Measurements from ENCODE around the gene SPIRE1. TPM values are rescaled to one million over a fixed set of nuclear protein-coding genes. Genes with fewer than 3 reads are reported as not detected.

The SPIRE1 gene
- total RNA-seq, 1 donor from 2014 or later: 16.9 TPM

GRCh38 chr18:12441475-12442034 is 216.4 kb downstream of the SPIRE1 start:
- Histone ChIP-seq H3K27ac (no peak overlapping the region), H3K36me3 (peaks cover 21 to 56% of the 10 kb centered on the region in 2 donors), H3K27me3 (no peaks in the 10 kb centered on the region), H3K4me1 (no peaks in the 10 kb centered on the region), H3K9me3 (peaks cover 6 to 22% of the 10 kb centered on the region in 2 donors), H3K4me3 (no peak overlapping the region)
- intact Hi-C loops (cut with DNase I): no loop called here
- DNase-seq (ENCODE audit: low spot score in 2 of 2): no peak
- TF ChIP-seq CTCF (IDR thresholded peaks at IDR 0.05): no peak

- peaks cover 0 to 6% of the 10 kb centered on the region in 2 donors for H3K9me3 ChIP-seq
- intact Hi-C loops (cut with DNase I): no loop called here
- H3K4me1 ChIP-seq: no peaks in the 10 kb centered on the region
- peaks cover 16 to 39% of the 10 kb centered on the region in 2 donors for H3K36me3 ChIP-seq
- no peak for TF ChIP-seq CTCF (IDR thresholded peaks at IDR 0.05)
- no peaks in the 10 kb centered on the region for H3K27me3 ChIP-seq
- DNase-seq (ENCODE audit: low spot score in 2 of 2): no peak
- H3K4me3 ChIP-seq: no peak overlapping the region
- no peak overlapping the region for H3K27ac ChIP-seq
These were observed 219.7 kb downstream of the SPIRE1 start for GRCh38 chr18:12438257-12438656.

- no peak overlapping the region for H3K27ac ChIP-seq
- H3K27me3 ChIP-seq: no peaks in the 10 kb centered on the region
- no peaks in the 10 kb centered on the region for H3K4me1 ChIP-seq
- no peaks in the 10 kb centered on the region for H3K9me3 ChIP-seq
- no peak for TF ChIP-seq CTCF (IDR thresholded peaks at IDR 0.05)
- peaks cover 35 to 48% of the 10 kb centered on the region in 2 donors for H3K36me3 ChIP-seq
- DNase-seq (ENCODE audit: low spot score in 2 of 2): no peak
- H3K4me3 ChIP-seq: no peak overlapping the region
- intact Hi-C loops (cut with DNase I): no loop called here
These were observed 222.0 kb downstream of the SPIRE1 start for GRCh38 chr18:12435867-12436266.

GRCh38 chr18:12434541-12434929 is 223.4 kb downstream of the SPIRE1 start:
- H3K36me3 ChIP-seq: peaks cover 36 to 48% of the 10 kb centered on the region in 2 donors
- no peak overlapping the region for H3K27ac ChIP-seq
- H3K4me3 ChIP-seq: no peak overlapping the region
- intact Hi-C loops (cut with DNase I): no loop called here
- no peaks in the 10 kb centered on the region for H3K9me3 ChIP-seq
- no peaks in the 10 kb centered on the region for H3K4me1 ChIP-seq
- no peak for DNase-seq (ENCODE audit: low spot score in 2 of 2)
- no peak for TF ChIP-seq CTCF (IDR thresholded peaks at IDR 0.05)
- H3K27me3 ChIP-seq: no peaks in the 10 kb centered on the region

GRCh38 chr18:12433829-12434540 is 223.9 kb downstream of the SPIRE1 start:
- intact Hi-C loops (cut with DNase I): no loop called here
- Histone ChIP-seq H3K9me3 (no peaks in the 10 kb centered on the region), H3K4me1 (no peaks in the 10 kb centered on the region), H3K4me3 (no peak overlapping the region), H3K27me3 (no peaks in the 10 kb centered on the region), H3K27ac (no peak overlapping the region), H3K36me3 (peaks cover 41 to 42% of the 10 kb centered on the region in 2 donors)
- no peak for DNase-seq (ENCODE audit: low spot score in 2 of 2)
- TF ChIP-seq CTCF (IDR thresholded peaks at IDR 0.05): no peak

Measured in ascending aorta (tissue), 2 donors.